Femur (tissue), 1 donor: ENCODE measurements around the gene USO1.
"Not testable (repeated sequence)": the region's sequence is repeated elsewhere in the genome, so short reads cannot be mapped to it uniquely, and the experiment has no call there.

Experiments
- DNase-seq: peaks from one replicate; pipeline ENCODE4 v3.0.0-alpha.2; 2017

The USO1 gene

DNA sequence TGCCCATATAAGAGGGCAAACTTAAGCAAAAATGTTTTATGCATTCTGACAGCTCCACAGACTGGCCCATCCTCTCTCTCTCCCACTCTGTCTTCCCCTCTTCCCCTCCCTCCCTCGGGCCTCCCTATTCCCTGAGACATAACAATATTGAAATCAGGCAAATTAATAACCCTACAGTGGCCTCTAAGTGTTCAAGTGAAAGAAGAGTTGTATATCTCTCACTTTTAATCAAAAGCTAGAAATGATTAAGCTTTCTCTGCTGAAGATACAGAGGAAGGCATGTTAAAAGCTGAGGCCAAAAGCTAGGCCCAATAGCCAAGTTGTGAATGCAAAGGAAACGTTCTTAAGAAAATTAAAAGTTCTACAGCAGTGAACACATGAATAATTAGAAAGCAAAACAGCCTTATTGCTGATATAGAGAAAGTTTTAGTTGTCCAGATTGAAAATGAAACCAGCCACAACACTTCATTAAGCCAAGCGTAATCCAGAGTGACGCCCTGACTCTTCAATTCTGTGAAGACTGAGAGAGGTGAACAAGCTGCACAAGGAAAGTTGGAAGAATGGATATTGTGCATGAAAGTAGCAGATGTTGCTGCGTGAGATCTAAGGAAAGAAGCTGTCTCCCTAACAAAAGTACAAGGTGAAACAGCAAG lies 54.9 kb downstream of the USO1 start:
- no peak for DNase-seq

DNA sequence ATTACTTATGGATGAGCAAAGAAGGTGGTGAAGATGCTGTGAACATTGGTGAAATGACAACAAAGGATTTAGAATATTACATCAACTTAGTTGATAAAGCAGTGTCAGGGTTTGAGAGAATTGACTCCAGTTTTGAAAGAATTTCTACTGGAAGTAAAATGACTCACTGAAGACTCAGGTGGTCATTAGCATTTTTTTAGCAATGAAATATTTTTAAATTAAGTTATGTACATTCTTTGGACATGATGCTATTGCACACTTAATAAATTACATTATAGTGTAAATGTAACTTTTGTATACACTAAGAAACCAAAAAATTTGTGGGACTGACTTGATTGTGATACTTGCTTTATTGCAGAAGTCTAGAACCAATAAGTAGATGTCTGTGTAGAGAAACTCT lies 56.9 kb downstream of the USO1 start:
- no peak for DNase-seq

GRCh38 chr4:75786526-75786925 lies 62.1 kb downstream of the USO1 start:
- no peak for DNase-seq

DNA sequence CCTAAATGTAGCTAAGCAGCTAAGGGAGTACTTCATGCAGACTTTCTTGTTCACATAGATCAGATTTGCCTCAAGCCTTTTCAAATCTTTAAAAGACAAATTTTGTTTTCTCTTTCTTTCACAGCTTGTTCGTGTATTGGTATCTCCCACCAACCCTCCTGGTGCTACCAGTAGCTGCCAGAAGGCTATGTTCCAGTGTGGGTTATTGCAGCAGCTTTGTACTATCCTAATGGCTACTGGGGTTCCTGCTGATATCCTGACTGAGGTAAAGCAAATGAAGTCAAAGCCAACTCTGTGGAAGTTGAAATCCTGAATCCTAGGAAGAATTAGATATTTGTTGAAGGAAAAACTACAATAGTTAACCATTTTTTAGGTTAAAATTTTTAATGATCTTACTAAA lies 62.6 kb downstream of the USO1 start:
- no peak for DNase-seq

GRCh38 chr4:75790024-75790423 lies 65.6 kb downstream of the USO1 start:
- no peak for DNase-seq

- DNase-seq: no peak
These were observed 76.6 kb downstream of the USO1 start for GRCh38 chr4:75800972-75801371.

DNA sequence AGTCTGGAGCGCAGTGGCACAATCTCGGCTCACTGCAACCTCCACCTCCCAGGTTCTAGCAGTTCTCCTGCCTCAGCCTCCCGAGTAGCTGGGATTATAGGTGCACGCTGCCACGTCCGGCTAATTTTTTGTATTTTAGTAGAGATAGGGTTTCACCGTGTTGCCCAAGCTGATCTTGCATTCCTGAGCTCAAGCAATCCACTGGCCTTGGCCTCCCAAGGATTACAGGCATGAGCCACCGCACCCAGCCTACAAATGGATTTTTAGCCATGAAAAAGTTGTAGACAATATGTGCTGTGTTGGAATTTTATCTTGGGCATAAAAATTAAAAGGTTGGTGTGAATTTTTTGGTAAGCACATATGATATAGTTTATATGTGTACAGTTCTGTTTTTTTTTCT lies 81.7 kb downstream of the USO1 start:
- DNase-seq: not testable (repeated sequence)

- DNase-seq: no peak
These were observed 93.5 kb downstream of the USO1 start for GRCh38 chr4:75817901-75818300.

GRCh38 chr4:75819121-75819520 lies 94.7 kb downstream of the USO1 start:
- no peak for DNase-seq

DNA sequence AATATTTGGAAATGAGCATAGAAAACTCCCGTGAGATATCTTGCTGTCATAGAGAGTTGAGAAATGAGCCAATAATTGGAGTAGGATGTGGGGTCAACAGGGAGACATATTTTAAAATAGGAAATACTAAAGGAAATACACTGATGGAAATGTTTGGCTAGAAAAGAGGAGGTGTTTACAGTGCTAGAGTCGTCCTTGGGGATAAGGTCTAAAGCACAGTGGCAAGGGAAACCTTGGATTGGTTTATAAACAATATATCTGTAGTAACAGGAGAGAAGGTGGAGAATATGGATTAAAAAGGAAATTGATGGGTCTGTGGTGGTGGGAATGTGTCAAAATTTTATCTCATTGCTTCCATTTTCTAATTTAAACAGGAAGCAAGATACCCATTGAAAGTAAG lies 95.8 kb downstream of the USO1 start:
- no peak for DNase-seq

- DNase-seq: no peak
These were observed 96.3 kb downstream of the USO1 start for GRCh38 chr4:75820676-75821075.

DNA sequence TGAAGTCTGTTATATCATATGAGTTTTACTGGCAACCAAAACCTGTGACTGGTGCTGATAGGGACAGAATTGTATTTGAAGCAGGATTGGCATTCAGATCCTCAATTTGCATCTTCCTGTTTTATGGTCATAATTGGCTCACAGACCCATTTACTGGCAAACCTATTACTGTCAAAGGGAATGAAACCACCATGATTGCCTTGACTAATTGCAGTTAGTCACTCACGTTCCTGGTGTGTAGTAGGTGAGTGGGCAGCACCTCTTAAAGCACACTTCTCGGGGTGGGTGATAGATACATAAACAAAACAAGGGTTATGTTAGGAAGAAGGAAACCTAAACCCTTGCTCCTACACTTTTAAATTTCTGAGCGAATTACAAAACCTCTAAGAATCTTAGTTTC lies 96.8 kb downstream of the USO1 start:
- DNase-seq: no peak

- DNase-seq: no peak
These were observed 97.6 kb downstream of the USO1 start for GRCh38 chr4:75821966-75822365.

DNA sequence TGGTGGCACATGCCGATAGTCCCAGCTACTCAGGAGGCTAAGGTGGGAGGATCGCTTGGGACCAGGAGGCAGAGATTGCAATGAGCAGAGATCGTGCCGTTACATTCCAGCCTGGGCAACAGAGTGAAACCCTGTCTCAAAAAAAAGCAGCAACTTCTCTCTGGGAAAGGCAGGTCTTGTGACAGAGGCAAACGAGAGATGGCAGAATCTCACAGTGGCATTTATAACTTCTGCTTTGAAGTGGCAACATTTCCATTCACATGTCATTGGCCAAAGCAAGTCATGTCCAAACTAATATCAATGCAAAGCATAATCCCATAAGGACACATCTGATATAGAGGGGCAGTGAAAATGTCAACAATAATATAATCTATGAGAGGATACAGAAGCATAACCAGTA lies 98.0 kb downstream of the USO1 start:
- no peak for DNase-seq

DNA sequence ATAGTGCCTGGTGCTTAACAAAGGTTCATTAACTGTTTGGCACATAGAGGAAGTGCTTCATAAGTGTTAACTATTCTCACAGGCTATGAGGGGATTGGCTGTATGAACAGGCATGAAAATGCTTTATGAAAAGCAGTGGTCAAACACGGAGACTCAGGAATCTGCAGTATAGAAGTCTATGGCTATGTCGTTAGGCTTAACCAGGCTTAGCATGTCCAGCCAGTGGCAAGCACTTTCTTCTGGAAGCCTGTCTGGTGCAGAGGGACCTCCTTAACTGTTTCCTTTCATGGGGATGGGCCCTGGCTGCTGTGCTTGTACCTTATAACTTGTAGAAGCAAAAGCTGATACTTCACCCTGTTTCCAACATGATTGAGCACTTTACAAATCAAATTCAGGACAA lies 99.4 kb downstream of the USO1 start:
- no peak for DNase-seq

- no peak for DNase-seq
These were observed 106.5 kb downstream of the USO1 start for GRCh38 chr4:75830906-75831305.

DNA sequence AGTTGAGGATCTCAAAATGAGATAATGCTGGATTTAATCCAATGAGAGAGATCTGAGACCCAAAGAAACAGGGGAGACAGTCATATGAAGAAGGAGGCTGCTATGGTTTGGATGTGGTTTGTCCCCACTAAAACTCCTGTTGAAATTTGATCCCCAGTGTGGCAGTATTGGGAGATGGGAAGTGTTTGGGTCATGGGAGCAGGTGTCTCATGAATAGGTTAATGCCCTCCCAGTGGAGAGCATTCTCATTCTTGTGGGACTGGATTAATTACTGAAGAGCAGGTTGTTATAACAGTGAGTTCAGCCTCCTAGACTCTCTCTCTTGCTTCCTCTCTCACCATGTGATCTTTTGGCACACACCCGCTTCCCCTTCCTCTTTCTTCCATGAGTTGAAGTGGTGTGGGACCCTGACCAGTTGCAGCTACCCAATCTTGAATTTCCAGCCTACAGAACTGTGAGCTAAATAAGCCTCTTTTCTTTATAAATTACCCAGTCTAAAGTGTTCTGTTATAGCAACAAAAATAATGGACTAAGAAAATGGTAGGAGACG lies 107.6 kb downstream of the USO1 start:
- no peak for DNase-seq

DNA sequence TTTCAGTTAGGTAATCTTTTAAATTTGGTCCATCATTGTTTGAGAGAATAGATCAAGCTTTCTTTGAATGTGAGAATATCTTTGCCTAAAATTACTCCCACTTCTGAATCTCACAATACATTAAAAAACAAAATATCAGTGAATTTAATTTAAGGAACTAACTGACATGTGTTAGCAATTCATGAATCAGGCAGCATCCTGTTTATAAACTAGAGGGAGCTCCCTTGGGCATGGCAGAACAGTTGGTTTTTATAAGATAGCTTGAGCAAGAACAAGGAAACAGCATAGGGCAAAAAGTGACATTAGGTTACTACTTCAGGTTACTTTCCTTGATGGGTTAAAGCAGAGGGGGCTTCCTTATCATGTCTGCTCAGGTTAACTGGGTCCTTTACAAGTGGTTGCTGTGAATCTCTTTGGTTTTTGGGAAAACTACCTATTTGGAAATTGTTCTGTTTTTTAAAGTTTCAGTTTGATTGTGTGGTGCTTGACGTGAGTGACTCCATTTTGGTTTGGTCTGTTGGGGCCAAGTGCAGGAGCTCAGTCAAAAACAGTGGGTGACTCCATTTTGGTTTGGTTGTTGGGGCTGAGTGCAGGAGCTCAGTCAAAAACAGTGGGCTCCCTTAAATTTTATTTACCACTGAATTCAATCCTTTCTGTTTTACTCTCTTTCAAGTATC lies 109.9 kb downstream of the USO1 start:
- no peak for DNase-seq

- DNase-seq: no peak
These were observed 110.4 kb downstream of the USO1 start for GRCh38 chr4:75834772-75835154.

DNA sequence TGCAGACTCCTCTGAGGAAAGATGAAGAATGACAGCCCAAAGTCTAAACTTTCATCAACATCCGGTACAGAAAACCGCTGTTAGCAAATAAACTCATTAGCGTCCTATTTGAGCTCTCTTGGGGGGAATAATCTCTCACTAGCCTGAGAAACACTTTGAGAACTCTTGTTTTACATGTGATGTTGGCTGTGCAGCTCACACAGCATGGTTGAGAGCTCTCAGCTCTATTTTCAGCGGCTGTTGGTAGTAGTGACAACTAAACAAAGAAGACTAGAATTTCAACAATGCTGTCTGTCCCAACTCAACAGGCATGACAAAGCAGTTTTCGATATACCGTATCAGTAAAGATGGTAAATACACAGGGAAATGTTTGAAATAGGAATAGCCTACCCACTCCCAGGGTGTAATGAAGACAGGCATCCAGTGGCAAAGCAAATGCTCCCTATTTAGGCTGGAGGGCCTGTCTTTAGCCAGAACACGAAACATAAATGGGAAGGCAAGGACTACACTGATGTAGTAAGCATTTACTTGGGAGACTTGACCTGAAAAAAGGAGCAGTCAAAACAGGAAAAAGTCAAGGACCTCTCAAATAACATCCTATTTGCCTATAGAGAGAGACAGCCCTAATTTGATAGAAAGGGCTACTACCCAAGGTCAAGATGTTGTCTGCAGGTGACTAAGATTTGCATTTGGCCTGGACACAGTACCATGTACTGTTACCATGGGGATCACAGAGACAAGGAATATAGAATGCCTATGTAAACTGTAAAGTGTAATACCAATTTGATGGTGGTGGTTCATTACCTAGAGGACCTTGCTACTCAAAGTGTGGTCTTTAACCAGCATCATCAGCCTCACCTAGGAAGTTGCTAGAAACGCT lies 117.5 kb downstream of the USO1 start:
- no peak for DNase-seq

GRCh38 chr4:75843596-75843995 lies 119.2 kb downstream of the USO1 start:
- no peak for DNase-seq

DNA sequence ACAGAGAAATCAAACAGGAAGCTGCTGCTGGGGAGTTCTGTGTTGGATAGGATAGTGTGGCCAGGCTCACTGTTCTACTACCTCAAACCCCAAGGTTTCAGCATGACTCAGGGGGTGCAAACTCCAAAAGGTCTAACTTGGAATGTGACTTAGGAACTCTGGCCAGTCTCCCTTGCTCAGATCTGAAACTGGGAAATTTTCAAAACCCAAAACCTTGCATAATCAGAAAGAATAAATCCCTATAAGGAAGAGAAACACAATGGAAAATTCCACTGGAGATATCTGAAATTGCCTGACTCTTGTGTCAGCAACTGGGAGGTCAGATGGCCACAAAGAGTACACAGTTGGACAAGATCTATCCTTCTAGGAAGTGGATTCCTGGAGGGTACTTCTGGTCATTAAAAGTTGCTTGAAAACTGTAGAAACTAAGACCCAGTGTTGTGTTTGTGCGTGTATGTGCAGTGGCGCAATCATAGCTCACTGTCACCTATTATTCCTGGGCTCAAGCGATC lies 119.8 kb downstream of the USO1 start:
- DNase-seq: no peak

GRCh38 chr4:75845992-75846391 lies 121.6 kb downstream of the USO1 start:
- no peak for DNase-seq
